Fibroblast of the aortic adventitia (primary cell): Measurements from ENCODE around the gene ASTN1. TPM values are rescaled to one million over a fixed set of nuclear protein-coding genes. Genes with fewer than 3 reads are reported as not detected.

Source experiments
- DNase-seq: peaks from one replicate; pipeline ENCODE4 v3.0.0-alpha.2; 2010; ENCODE audit warnings: low read depth
- H3K4me3 ChIP-seq: 2 replicates; pipeline ENCODE4 v1.5.1; 2011; ENCODE audit warnings: low read depth, mild to moderate bottlenecking, control low read depth, low read length, moderate library complexity
- CTCF ChIP-seq: IDR thresholded peaks from 2 replicates; pipeline ENCODE4 v1.5.1; 2011; ENCODE audit warnings: mild to moderate bottlenecking, low read length, control low read depth, inconsistent platforms; ENCODE audit not compliant: insufficient read depth
- total RNA-seq: library from RNA; depleted of rRNA; stranded (reverse); fragments of >200 nt; gene quantifications from 2 replicates; pipeline ENCODE4 v1.2.3, GENCODE V29; 2012; ENCODE audit warnings: low replicate concordance

The ASTN1 gene
- total RNA-seq, 1 donor: under 0.01 TPM

- no peak overlapping the region for H3K4me3 ChIP-seq
- no peak for DNase-seq
- TF ChIP-seq CTCF: no peak
Observed at GRCh38 chr1:176896216-176896615, 268.3 kb downstream of the ASTN1 start.

DNA sequence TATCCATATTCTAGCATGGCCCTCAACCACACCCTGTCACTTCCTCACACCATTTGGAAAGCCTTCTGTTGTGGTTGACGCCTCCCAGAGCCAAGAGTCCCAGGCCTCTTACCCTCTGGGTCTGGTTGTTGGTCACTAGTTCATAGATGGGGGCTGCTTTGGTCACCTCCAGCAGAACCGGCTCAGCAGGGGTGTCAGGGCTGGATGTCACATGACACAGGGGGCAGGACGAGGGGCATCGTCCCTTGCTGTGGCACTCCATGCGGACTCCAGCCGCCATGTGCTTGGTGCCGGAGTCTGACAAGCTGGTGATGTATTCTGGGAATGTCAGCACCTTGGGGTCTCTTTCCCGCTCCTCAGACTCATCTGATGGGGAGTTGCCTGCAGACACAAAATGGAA lies 270.1 kb downstream of the ASTN1 start:
- DNase-seq: no peak
- no peak overlapping the region for H3K4me3 ChIP-seq
- no peak for TF ChIP-seq CTCF

GRCh38 chr1:176893625-176894352 lies 270.7 kb downstream of the ASTN1 start:
- TF ChIP-seq CTCF: no peak
- DNase-seq: no peak
- no peak overlapping the region for H3K4me3 ChIP-seq

GRCh38 chr1:176888471-176889032 lies 276.0 kb downstream of the ASTN1 start:
- no peak for TF ChIP-seq CTCF
- no peak for DNase-seq

GRCh38 chr1:176885751-176886150 lies 278.8 kb downstream of the ASTN1 start:
- no peak for DNase-seq
- H3K4me3 ChIP-seq: no peak overlapping the region
- no peak for TF ChIP-seq CTCF

More at GRCh38 chr1:176888471-176889032, 276.0 kb downstream of the ASTN1 start:
- H3K4me3 ChIP-seq: no peak overlapping the region

- TF ChIP-seq CTCF: no peak
- DNase-seq: no peak
- H3K4me3 ChIP-seq: no peak overlapping the region
Observed at GRCh38 chr1:176885341-176885740, 279.2 kb downstream of the ASTN1 start.
